ENCODE data around the gene SMIM32.

DNA sequence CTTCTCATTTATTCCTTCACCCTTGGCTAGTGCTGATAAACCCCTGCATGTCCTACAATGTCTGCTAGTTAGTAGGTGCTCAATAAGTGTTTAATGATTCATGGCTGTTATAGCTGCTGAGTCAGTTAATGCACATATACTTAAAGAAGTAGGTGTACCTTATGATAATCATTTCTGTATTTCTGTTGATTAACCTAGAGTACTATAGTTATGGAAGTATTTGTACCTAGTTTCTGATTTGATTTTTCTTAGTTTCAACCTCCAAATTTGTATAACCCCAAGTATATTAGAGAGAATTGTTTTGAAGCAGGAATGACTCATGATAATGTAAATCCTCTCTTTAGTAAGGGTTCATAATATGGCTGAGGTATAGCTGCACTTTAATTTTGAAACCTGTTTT lies 51.4 kb downstream of the SMIM32 start:
- TF ChIP-seq, protein P1, sequence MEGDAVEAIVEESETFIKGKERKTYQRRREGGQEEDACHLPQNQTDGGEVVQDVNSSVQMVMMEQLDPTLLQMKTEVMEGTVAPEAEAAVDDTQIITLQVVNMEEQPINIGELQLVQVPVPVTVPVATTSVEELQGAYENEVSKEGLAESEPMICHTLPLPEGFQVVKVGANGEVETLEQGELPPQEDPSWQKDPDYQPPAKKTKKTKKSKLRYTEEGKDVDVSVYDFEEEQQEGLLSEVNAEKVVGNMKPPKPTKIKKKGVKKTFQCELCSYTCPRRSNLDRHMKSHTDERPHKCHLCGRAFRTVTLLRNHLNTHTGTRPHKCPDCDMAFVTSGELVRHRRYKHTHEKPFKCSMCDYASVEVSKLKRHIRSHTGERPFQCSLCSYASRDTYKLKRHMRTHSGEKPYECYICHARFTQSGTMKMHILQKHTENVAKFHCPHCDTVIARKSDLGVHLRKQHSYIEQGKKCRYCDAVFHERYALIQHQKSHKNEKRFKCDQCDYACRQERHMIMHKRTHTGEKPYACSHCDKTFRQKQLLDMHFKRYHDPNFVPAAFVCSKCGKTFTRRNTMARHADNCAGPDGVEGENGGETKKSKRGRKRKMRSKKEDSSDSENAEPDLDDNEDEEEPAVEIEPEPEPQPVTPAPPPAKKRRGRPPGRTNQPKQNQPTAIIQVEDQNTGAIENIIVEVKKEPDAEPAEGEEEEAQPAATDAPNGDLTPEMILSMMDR (IDR thresholded peaks at IDR 0.05; ENCODE audit: extremely low read depth in 1 of 2, insufficient read depth in 1 of 2, low read depth in 1 of 2, low read length in 2 of 2): no peak
- TF ChIP-seq POLR2AphosphoS5 (IDR thresholded peaks at IDR 0.05; ENCODE audit: insufficient read depth, low read depth, low read length): no peak
- TF ChIP-seq, protein P2, sequence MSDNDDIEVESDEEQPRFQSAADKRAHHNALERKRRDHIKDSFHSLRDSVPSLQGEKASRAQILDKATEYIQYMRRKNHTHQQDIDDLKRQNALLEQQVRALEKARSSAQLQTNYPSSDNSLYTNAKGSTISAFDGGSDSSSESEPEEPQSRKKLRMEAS (IDR thresholded peaks at IDR 0.05; ENCODE audit: insufficient read depth, insufficient read length): no peak
- no peak for TF ChIP-seq POLR2A (IDR thresholded peaks at IDR 0.05; ENCODE audit: low read depth, low read length)
- TF ChIP-seq EZH2 (IDR thresholded peaks at IDR 0.05; ENCODE audit: borderline replicate concordance, low read depth, low read length, severe bottlenecking): no peak
- no peak for TF ChIP-seq JUN (IDR thresholded peaks at IDR 0.05; ENCODE audit: borderline replicate concordance, insufficient read depth, insufficient read length, low read depth)
- TF ChIP-seq MYC (IDR thresholded peaks at IDR 0.05; ENCODE audit: low read depth, low read length): no peak
- TF ChIP-seq GATA2 (IDR thresholded peaks at IDR 0.05; ENCODE audit: insufficient read depth, insufficient read length, low read depth, low read length): no peak
- TF ChIP-seq FOS (IDR thresholded peaks at IDR 0.05; ENCODE audit: borderline replicate concordance, insufficient read depth, low read length): no peak

Data from endothelial cell of umbilical vein (primary cell).